ENCODE data around the gene CBX5.
"Not testable (repeated sequence)": the region's sequence is repeated elsewhere in the genome, so short reads cannot be mapped to it uniquely, and the experiment has no call there.

The CBX5 gene

GRCh38 chr12:54270345-54270744 lies 9.6 kb downstream of the CBX5 start:
- in situ Hi-C loops (cut with MboI; ENCODE audit: low sequenced_read_pairs), result no loop called here

GRCh38 chr12:54266852-54267251 lies 13.1 kb downstream of the CBX5 start:
- in situ Hi-C loops (cut with MboI; ENCODE audit: low sequenced_read_pairs), result no loop called here

DNA sequence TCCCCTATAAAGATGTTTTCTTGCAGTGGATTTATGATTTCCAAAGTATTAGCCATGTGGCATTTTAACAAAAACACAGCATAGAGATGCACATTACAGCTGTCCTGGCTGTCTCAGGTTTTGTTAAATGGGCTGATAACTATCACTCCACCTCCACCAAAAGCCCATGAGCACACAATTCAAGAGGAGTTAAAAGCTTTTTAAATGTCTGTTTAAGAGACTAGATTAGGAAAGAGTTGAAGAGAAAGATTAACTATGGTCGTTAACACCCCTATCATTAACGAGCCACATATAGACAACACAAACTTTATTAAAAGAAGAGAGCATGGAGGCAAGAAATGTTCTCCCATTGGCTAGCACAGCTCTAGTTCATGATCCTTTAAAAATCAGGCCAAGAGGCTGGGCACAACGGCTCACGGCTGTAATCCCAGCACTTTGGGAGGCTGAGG lies 14.5 kb downstream of the CBX5 start:
- in situ Hi-C loops (cut with MboI; ENCODE audit: low sequenced_read_pairs), result no loop called here

DNA sequence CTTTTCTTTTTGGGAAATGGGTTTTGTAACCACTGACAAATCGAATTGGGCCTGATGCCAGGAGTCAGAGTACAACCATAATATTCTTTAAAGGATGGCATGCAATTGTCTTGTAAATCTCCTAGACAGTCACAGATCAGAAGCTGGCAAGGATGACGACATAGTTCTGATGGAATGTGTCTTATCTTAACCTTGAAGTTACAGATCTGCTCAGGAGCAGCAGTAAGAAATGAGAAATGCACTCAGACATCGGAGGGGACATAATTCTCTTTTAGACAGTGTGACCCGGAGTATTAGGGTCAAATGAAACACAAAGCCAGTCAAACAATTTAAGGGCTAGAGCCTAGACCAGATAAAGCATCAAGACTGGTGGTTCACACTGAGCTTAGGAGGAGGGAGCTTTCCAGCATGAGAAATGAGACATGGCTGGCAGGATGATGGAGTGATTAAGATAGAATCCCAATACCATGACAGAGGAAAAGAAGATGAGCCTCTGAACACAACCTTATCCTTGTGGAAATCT lies 17.5 kb downstream of the CBX5 start:
- in situ Hi-C loops (cut with MboI; ENCODE audit: low sequenced_read_pairs), result no loop called here

DNA sequence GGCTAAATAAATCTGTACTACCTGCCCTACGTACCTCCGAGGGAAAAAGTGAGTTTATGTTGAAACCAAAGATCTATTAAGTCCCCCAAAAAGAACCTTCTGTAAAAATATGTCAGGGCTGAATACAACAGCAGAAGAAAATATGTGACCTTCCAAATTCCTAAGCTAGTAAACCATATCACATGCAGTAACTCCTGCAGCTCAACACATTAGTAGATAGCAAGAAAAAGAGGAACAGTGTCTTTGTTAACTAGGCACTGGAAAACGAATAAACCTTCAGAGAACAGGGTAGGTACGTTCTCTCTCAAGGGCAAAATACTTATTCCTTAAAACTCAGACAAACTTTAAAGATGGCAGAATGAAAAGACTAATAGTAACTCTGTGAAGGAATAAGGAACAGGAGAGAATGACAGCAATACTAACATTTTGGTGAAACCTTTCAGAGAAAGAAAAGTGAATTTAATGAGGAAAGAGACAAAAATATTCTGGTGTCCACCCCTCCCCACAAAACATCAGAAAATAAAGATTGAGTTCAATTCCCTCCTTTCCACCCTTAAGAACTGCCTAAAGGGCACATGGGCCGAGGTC lies 18.0 kb downstream of the CBX5 start:
- in situ Hi-C loops (cut with MboI; ENCODE audit: low sequenced_read_pairs), result no loop called here

- in situ Hi-C loops (cut with MboI; ENCODE audit: low sequenced_read_pairs), result no loop called here
Observed at GRCh38 chr12:54259194-54260011, 20.5 kb downstream of the CBX5 start.

GRCh38 chr12:54258201-54258681 lies 21.7 kb downstream of the CBX5 start:
- in situ Hi-C loops (cut with MboI; ENCODE audit: low sequenced_read_pairs), result no loop called here

GRCh38 chr12:54257332-54257731 lies 22.6 kb downstream of the CBX5 start:
- in situ Hi-C loops (cut with MboI; ENCODE audit: low sequenced_read_pairs), result no loop called here

DNA sequence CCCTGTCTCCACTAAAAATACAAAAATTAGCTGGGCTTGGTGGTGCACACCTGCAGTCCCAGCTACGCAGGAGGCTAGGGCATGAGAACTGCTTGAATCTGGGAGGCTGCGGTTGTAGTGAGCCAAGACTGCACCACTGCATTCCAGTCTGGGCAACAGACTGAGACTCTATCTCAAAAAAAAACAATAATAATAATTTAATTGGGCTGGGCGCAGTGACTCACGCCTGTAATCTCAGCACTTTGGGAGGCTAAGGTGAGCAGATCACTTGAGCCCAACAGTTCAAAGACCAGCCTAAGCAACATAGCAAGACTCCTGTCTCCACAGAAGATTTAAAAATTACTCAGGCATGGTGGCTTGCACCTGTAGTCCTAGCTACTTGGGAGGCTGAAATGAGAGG lies 26.7 kb downstream of the CBX5 start:
- in situ Hi-C loops (cut with MboI; ENCODE audit: low sequenced_read_pairs), result no loop called here

GRCh38 chr12:54251667-54252284 lies 28.1 kb downstream of the CBX5 start:
- in situ Hi-C loops (cut with MboI; ENCODE audit: low sequenced_read_pairs), result no loop called here

GRCh38 chr12:54249489-54249888 lies 30.4 kb downstream of the CBX5 start:
- in situ Hi-C loops (cut with MboI; ENCODE audit: low sequenced_read_pairs), result no loop called here

- in situ Hi-C loops (cut with MboI; ENCODE audit: low sequenced_read_pairs), result no loop called here
Observed at GRCh38 chr12:54246011-54246641, 33.8 kb downstream of the CBX5 start.

- in situ Hi-C loops (cut with MboI; ENCODE audit: low sequenced_read_pairs), result no loop called here
Observed at GRCh38 chr12:54240971-54241588, 38.8 kb downstream of the CBX5 start.

DNA sequence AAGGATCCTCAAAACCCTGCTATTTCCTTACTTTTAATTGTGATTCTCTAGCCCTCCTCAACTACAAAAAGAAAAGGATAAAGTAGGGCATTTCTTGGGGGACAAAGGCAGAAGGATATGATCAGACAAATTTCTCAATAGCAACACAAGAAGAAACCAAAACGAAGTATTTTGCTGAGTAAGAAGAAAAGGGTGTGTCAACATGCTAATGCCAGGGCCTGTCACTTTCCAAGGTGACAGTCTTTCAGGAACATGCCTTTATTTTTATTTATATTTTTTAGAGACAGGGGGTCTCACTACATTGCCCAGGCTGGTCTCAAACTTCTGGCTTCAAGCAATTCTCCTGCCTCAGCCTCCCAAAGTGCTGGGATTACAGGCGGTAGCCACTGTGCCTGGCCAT lies 39.8 kb downstream of the CBX5 start:
- in situ Hi-C loops (cut with MboI; ENCODE audit: low sequenced_read_pairs), result no loop called here

DNA sequence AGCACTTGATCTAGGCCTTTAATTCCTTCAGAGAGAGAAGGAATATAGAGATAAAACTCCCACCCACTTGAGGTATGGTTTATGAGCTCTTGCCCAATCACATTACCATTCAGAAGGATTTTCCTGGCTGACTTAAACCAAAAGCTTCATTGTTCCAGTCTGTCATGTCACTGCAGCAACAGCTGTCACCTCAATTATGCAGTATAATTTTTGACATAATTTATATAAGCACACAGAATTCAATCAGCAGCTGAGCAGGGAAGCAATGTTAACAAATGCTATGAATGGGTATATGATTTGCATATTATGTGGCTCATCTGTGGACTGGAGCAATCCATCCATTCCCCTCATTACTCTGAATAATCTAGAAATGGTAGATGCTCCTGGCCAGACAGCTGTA lies 40.3 kb downstream of the CBX5 start:
- in situ Hi-C loops (cut with MboI; ENCODE audit: low sequenced_read_pairs), result no loop called here

- in situ Hi-C loops (cut with MboI; ENCODE audit: low sequenced_read_pairs), result no loop called here
Observed at GRCh38 chr12:54238531-54238930, 41.4 kb downstream of the CBX5 start.

- in situ Hi-C loops (cut with MboI; ENCODE audit: low sequenced_read_pairs), result no loop called here
Observed at GRCh38 chr12:54232790-54233189, 47.1 kb downstream of the CBX5 start.

- in situ Hi-C loops (cut with MboI; ENCODE audit: low sequenced_read_pairs), result not testable (repeated sequence)
Observed at GRCh38 chr12:54231269-54231668, 48.7 kb downstream of the CBX5 start.

GRCh38 chr12:54230555-54230954 lies 49.4 kb downstream of the CBX5 start:
- in situ Hi-C loops (cut with MboI; ENCODE audit: low sequenced_read_pairs), result no loop called here

DNA sequence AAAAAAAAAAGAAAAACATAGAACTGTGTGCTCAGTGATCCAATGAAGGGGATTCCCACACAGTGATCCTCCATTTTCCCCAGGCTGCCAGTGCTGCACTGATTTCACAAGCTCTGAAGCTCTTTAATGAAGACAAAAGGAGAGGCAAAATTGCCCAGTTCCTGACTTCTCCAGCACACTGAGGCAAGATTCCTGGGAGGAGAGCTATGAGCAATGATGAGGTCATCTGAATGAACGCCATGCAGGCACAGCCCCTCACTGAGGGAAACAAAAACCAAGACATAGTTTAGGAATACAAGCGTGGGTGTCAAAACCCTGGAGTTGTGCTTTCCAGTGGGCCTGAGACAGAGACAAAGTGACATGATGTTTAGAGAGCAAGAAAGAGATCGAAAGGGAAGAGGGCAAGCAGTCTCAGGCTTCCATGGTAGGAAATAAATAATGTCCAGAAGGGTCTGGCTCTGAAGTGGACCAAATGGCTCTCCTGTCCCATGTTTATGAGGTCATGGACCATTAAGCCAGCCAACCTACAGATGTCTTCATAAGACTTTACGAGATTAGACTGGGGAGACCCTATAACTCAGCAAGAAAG lies 50.2 kb downstream of the CBX5 start:
- in situ Hi-C loops (cut with MboI; ENCODE audit: low sequenced_read_pairs), result no loop called here

Measured in HL-60/S4 treated with phorbol 12-myristate 13-acetate at 8.2 ng/mL for 4 days and 3 days (cell line).